PC-9 (cell line): Measurements from ENCODE around the gene HS6ST3.

Source experiments
- CTCF ChIP-seq: fragments of 200-600 bp; sonication (generic); conservative IDR thresholded peaks from 2 replicates; pipeline ENCODE4 v1.6.1; 2017; ENCODE audit warnings: mixed run types, antibody characterized with exemption, mild to moderate bottlenecking, moderate library complexity
- EZH2 ChIP-seq: fragments of 200-600 bp; sonication (generic); IDR thresholded peaks from 2 replicates; pipeline ENCODE4 v1.8.0; 2017; ENCODE audit warnings: antibody characterized with exemption, low read depth

- no peak for TF ChIP-seq CTCF
- no peak for TF ChIP-seq EZH2
These were observed 606.5 kb downstream of the HS6ST3 start for GRCh38 chr13:96696389-96696900.
